Stimulated activated CD4-positive, alpha-beta T cell treated with anti-CD3 and anti-CD28 coated beads, Interleukin-4, amount 100 ng/mL, for 24 hours (primary cell): ENCODE data around the gene MARK2.
A peak's percentile ranks its signal among the peaks of the same experiment; 100 is the strongest.

Experiments used
- DNase-seq: peaks from one replicate; pipeline ENCODE4 v3.0.0-alpha.2; 2020

The MARK2 gene

GRCh38 chr11:63911440-63911839, 72.5 kb downstream of the MARK2 start:
- DNase-seq = no peak

- DNase-seq = no peak
Measured at GRCh38 chr11:63911876-63912275, 73.0 kb downstream of the MARK2 start.

- DNase-seq = no peak
Measured at GRCh38 chr11:63912678-63913077, 73.8 kb downstream of the MARK2 start.

GRCh38 chr11:63913866-63914830, 75.2 kb downstream of the MARK2 start:
- DNase-seq = no peak

GRCh38 chr11:63914896-63915691, 76.2 kb downstream of the MARK2 start:
- no peak for DNase-seq

GRCh38 chr11:63915961-63916836, 77.3 kb downstream of the MARK2 start:
- peak; percentile 23 for DNase-seq

- peak; percentile 56 for DNase-seq
Measured at GRCh38 chr11:63916837-63917691, 78.2 kb downstream of the MARK2 start, which contains the start of gene RCOR2. Gene RCOR2, minus strand, starts transcription at chr11:63917164. Its CDS starts 708 bp downstream, at chr11:63916456.

- DNase-seq = no peak
Measured at GRCh38 chr11:63917692-63918506, 79.0 kb downstream of the MARK2 start.

- DNase-seq = no peak
Measured at GRCh38 chr11:63918507-63919191, 79.7 kb downstream of the MARK2 start.

GRCh38 chr11:63919267-63920125, 80.6 kb downstream of the MARK2 start:
- DNase-seq = no peak

- DNase-seq = no peak
Measured at GRCh38 chr11:63920126-63920938, 81.4 kb downstream of the MARK2 start.

GRCh38 chr11:63920939-63921417, 82.1 kb downstream of the MARK2 start:
- peak; percentile 27 for DNase-seq

- no peak for DNase-seq
Measured at GRCh38 chr11:63922673-63923192, 83.8 kb downstream of the MARK2 start.

- DNase-seq = no peak
Measured at GRCh38 chr11:63923319-63923718, 84.4 kb downstream of the MARK2 start.

- no peak for DNase-seq
Measured at GRCh38 chr11:63929616-63930015, 90.7 kb downstream of the MARK2 start.

- DNase-seq = no peak
Measured at GRCh38 chr11:63931045-63931444, 92.1 kb downstream of the MARK2 start.

GRCh38 chr11:63931876-63932275, 93.0 kb downstream of the MARK2 start:
- no peak for DNase-seq

- DNase-seq = no peak
Measured at GRCh38 chr11:63933459-63933858, 94.5 kb downstream of the MARK2 start.
